Measurements from ENCODE around the gene RHOXF2B.

GRCh38 chrX:120125444-120125843, 48.0 kb upstream of the RHOXF2B start:
- TF ChIP-seq JUN (IDR thresholded peaks at IDR 0.05; ENCODE audit: borderline replicate concordance, insufficient read depth, insufficient read length, low read depth) (no peak), CTCF (IDR thresholded peaks at IDR 0.05; ENCODE audit: extremely low read depth in 1 of 2, insufficient read depth in 1 of 2, low read depth in 1 of 2, low read length in 2 of 2) (no peak), EZH2 (IDR thresholded peaks at IDR 0.05; ENCODE audit: borderline replicate concordance, low read depth, low read length, severe bottlenecking) (no peak), POLR2AphosphoS5 (IDR thresholded peaks at IDR 0.05; ENCODE audit: insufficient read depth, low read depth, low read length) (no peak), MAX (IDR thresholded peaks at IDR 0.05; ENCODE audit: insufficient read depth, insufficient read length) (no peak), POLR2A (IDR thresholded peaks at IDR 0.05; ENCODE audit: low read depth, low read length) (no peak), GATA2 (IDR thresholded peaks at IDR 0.05; ENCODE audit: insufficient read depth, insufficient read length, low read depth, low read length) (no peak), MYC (IDR thresholded peaks at IDR 0.05; ENCODE audit: low read depth, low read length) (no peak), FOS (IDR thresholded peaks at IDR 0.05; ENCODE audit: borderline replicate concordance, insufficient read depth, low read length) (no peak)
